Stimulated activated CD4-positive, alpha-beta T cell treated with anti-CD3 and anti-CD28 coated beads, Interleukin-1b, Interleukin-23, amount 100 ng/mL, for 4 hours (primary cell): ENCODE measurements around the gene PDE10A.
"Not testable (repeated sequence)": the region's sequence is repeated elsewhere in the genome, so short reads cannot be mapped to it uniquely, and the experiment has no call there.

ENCODE experiments used
- DNase-seq, 2 donors: peaks; one replicate each; pipeline ENCODE4 v3.0.0-alpha.2; 2020; ENCODE audit warnings: low read depth in 2 of 2

PDE10A gene

GRCh38 chr6:165552248-165552736, 110.7 kb downstream of the PDE10A start:
- no peak for DNase-seq

GRCh38 chr6:165551828-165552227, 111.2 kb downstream of the PDE10A start:
- no peak for DNase-seq

GRCh38 chr6:165548450-165548849, 114.6 kb downstream of the PDE10A start:
- no peak for DNase-seq

- no peak for DNase-seq
Observed at GRCh38 chr6:165545806-165546205, 117.2 kb downstream of the PDE10A start.

GRCh38 chr6:165543781-165544180, 119.3 kb downstream of the PDE10A start:
- DNase-seq, result no peak

GRCh38 chr6:165536911-165537310, 126.1 kb downstream of the PDE10A start:
- no peak for DNase-seq

GRCh38 chr6:165519316-165519715, 143.7 kb downstream of the PDE10A start:
- DNase-seq, result no peak

- no peak for DNase-seq
Observed at GRCh38 chr6:165515963-165516624, 146.9 kb downstream of the PDE10A start.

GRCh38 chr6:165514621-165515020, 148.4 kb downstream of the PDE10A start:
- DNase-seq, result no peak

- DNase-seq, result no peak
Observed at GRCh38 chr6:165511807-165512206, 151.2 kb downstream of the PDE10A start.

- no peak for DNase-seq
Observed at GRCh38 chr6:165508321-165508869, 154.6 kb downstream of the PDE10A start.

GRCh38 chr6:165506657-165507056, 156.4 kb downstream of the PDE10A start:
- DNase-seq, result no peak

- DNase-seq, result not testable (repeated sequence)
Observed at GRCh38 chr6:165500214-165500907, 162.7 kb downstream of the PDE10A start.

GRCh38 chr6:165497472-165497871, 165.6 kb downstream of the PDE10A start:
- no peak for DNase-seq

GRCh38 chr6:165488624-165489295, 174.3 kb downstream of the PDE10A start:
- DNase-seq, result no peak

- no peak for DNase-seq
Observed at GRCh38 chr6:165487950-165488349, 175.1 kb downstream of the PDE10A start.

- DNase-seq, result no peak
Observed at GRCh38 chr6:165487347-165487746, 175.7 kb downstream of the PDE10A start.

- no peak for DNase-seq
Observed at GRCh38 chr6:165486183-165487137, 176.6 kb downstream of the PDE10A start.

- no peak for DNase-seq
Observed at GRCh38 chr6:165484178-165484889, 178.7 kb downstream of the PDE10A start.

- no peak for DNase-seq
Observed at GRCh38 chr6:165481921-165482320, 181.1 kb downstream of the PDE10A start.

- DNase-seq, result no peak
Observed at GRCh38 chr6:165480916-165481315, 182.1 kb downstream of the PDE10A start.
